ENCODE data around the gene PRICKLE2.

DNA sequence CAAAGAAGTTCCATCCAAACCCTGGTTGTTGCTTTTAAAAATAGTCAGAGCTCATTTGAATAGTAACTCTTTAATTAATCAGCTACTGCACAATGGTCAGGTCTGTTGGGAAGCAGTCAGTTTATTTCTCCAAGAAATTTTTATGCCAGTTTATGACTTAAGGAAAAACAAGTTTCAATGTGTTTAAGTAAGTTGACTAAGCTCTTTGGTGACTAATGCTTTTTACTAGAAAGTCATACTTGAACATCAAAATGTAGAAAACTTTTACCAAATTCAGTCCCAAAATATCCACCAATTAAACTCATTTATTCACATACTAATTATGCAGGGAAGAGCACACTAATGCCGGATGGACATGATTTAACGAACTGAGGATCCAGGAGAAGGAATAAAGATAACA is 22.1 kb downstream of the PRICKLE2 start:
- TF ChIP-seq, protein P1, sequence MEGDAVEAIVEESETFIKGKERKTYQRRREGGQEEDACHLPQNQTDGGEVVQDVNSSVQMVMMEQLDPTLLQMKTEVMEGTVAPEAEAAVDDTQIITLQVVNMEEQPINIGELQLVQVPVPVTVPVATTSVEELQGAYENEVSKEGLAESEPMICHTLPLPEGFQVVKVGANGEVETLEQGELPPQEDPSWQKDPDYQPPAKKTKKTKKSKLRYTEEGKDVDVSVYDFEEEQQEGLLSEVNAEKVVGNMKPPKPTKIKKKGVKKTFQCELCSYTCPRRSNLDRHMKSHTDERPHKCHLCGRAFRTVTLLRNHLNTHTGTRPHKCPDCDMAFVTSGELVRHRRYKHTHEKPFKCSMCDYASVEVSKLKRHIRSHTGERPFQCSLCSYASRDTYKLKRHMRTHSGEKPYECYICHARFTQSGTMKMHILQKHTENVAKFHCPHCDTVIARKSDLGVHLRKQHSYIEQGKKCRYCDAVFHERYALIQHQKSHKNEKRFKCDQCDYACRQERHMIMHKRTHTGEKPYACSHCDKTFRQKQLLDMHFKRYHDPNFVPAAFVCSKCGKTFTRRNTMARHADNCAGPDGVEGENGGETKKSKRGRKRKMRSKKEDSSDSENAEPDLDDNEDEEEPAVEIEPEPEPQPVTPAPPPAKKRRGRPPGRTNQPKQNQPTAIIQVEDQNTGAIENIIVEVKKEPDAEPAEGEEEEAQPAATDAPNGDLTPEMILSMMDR (IDR thresholded peaks at IDR 0.05; ENCODE audit: insufficient read depth, low read depth, low read length): no peak
- no peak for TF ChIP-seq EZH2 (IDR thresholded peaks at IDR 0.05; ENCODE audit: insufficient read depth, low read length)
